Left ventricle myocardium superior (tissue), 1 donor: Measurements from ENCODE around the gene ANKRD13D. TPM values are rescaled to one million over a fixed set of nuclear protein-coding genes. Genes with fewer than 3 reads are reported as not detected.
"Not testable (repeated sequence)": the region's sequence is repeated elsewhere in the genome, so short reads cannot be mapped to it uniquely, and the experiment has no call there.

Experiments used
- ATAC-seq: fragments of 200-7000 bp; cut with Tn5 transposase; one replicate; pipeline ENCODE4 v1.9.1; 2020; ENCODE audit warnings: mild to moderate bottlenecking, moderate library complexity
- DNase-seq: peaks from one replicate; pipeline ENCODE4 v3.0.0-alpha.2; 2020
- intact Hi-C: fragments of 100-400 bp; cut with micrococcal nuclease; formaldehyde crosslinking; loops from one replicate; pipeline ENCODE4 v1.11.0; 2022
- total RNA-seq: library from RNA; stranded (reverse); fragmentation: NEBNext Ultra II Directional; extraction: Animal tissue kit (Norgen Biotek cat#: 25700); gene quantifications from one replicate; pipeline ENCODE4 v1.2.1, GENCODE V29; 2021
- donor health status: DM: no; HTN: yes; CAD: no; lungs with severe emphysema.

Gene ANKRD13D
- total RNA-seq, 1 donor from 2014 or later: 13.1 TPM

- no peak for DNase-seq
- ATAC-seq: no peak
- intact Hi-C loops: no loop called here
These were observed 22.0 kb downstream of the ANKRD13D start for GRCh38 chr11:67311051-67311555.

DNA sequence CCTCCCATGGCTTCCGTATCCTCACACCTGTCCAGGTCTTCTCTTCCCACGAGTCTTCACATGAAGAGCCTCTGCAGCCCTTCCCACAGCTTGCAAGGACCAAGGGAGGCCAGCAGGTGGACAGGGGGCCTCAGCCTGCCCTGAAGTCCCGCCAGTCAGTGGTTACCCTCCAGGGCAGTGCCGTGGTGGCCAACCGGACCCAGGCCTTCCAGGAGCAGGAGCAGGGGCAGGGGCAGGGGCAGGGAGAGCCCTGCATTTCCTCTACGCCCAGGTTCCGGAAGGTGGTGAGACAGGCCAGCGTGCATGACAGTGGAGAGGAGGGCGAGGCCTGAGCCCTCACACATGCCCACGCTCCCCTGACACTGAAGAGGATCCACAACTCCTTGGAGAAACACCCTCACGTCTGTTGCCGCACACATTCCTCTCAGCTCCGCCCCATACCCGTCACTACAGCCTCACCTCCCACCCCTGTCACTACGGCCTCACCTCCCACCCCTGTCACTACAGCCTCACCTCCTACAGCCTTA, 22.5 kb downstream of the ANKRD13D start:
- ATAC-seq (no peak), DNase-seq (no peak)
- intact Hi-C loops: no loop called here

- DNase-seq (no peak), ATAC-seq (no peak)
These were observed 23.3 kb downstream of the ANKRD13D start for GRCh38 chr11:67312187-67313021.

GRCh38 chr11:67313125-67313890, 24.2 kb downstream of the ANKRD13D start:
- intact Hi-C loops: no loop called here
- ATAC-seq (no peak), DNase-seq (no peak)

More at GRCh38 chr11:67312187-67313021, 23.3 kb downstream of the ANKRD13D start:
- intact Hi-C loops: no loop called here

DNA sequence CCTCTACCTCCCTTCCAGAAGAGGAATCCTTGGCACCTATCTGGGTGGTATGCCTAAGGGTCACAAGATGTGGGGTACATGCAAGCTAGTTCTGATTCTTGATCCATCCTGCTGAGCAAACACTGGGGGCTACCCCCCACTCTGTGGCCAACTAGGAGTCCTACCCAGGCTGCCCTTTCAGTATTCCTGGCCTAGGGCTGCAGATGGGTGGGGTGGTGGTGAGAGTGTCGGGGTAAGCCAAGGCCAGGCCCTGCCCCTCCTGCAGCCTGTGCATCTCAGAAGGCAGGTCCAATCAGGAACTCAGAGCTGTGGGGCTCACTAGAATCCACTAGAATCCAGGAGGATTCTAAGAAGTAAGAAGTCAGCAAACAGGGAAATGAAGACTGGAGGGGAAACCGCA, 25.1 kb downstream of the ANKRD13D start:
- ATAC-seq: no peak
- DNase-seq: no peak
- intact Hi-C loops: no loop called here

DNA sequence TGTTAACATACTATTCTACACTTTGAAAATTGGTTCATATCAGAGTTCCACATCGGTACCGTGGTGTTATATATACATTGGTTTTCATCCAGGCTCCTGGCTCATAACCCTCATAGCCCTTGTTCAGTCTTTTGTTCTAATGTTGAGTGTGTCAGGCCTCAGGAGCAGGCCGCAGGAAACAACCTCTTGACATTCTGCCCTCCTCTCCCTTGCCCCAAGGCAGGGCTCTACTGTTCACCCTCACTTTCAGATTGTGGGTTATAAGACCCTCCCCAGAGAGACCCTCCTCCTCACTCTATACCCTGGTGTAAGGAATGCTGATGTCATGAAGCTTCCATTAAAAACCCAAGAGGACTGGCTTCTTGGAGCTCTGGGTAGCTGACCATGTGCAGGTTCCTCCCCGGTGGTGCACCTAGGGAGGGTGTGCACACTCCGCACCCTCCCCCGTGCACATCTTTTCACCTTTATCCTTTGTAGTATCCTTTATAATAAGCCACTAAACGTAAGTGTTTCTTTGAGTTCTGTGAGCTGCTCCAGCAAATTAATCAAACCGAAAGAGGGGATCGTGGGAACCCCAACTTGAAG, 26.3 kb downstream of the ANKRD13D start:
- ATAC-seq (no peak), DNase-seq (no peak)
- intact Hi-C loops: loop anchor here (5.0 kb wide), 1 partner anchor 53 kb away; no protein-coding TSS in a partner anchor

DNA sequence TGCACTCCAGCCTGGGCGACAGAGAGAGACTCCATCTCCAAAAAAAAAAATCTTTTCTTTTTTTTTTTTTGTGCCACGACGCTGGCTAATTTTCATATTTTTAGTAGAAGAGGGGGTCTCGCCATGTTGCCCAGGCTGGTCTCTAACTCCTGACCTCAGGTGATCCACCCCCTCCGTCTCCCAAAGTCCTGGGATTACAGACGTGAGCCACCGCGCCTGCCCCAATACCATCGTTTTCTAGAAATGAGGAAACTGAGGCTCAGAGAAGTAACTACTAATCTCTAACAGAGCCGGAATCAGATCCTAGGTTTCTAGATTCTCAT, 27.7 kb downstream of the ANKRD13D start:
- ATAC-seq (no peak), DNase-seq (no peak)
- intact Hi-C loops: loop anchor here (5.0 kb wide), 1 partner anchor 55 kb away; no protein-coding TSS in a partner anchor

DNA sequence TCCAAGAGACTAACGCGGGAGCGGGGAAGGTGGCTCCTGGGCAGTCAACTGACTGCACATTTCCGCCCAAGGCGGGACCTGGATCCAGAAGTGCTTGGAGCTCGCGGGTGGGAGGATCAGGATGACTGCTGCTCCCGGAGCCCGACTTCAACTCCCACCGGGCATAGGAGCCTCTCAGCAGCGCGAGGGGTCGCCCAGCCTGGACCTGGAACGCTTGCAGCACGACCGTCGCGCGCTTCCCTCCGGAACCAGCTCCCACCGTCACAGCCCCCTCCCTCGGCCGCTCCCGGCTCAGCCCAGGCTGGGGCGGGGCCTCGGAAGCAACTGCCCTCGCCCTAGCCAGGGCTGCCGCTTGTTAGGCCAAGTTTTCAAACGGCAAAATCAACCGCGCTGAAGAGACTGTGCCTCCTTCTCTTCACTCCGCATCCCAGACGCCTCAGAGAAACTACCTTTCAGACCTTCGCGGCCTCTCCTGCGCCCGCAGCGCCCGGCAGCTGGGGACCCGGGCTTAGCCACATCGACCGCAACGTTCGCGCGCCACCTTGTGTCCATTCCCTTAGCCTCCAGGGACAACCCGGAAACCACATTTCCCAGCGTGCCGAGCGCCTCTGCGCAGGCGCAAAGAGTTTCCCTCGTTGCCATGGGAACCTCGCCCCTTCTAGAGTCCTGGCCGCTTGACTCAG, 28.2 kb downstream of the ANKRD13D start:
- peak; percentile 93 for ATAC-seq
- intact Hi-C loops: loop anchor here (5.0 kb wide), 1 partner anchor 55 kb away; no protein-coding TSS in a partner anchor
- DNase-seq: peak; percentile 97

GRCh38 chr11:67317888-67318555, 28.9 kb downstream of the ANKRD13D start:
- ATAC-seq (peak; percentile 34), DNase-seq (no peak)
- intact Hi-C loops: loop anchor here (5.0 kb wide), 1 partner anchor 56 kb away; no protein-coding TSS in a partner anchor

DNA sequence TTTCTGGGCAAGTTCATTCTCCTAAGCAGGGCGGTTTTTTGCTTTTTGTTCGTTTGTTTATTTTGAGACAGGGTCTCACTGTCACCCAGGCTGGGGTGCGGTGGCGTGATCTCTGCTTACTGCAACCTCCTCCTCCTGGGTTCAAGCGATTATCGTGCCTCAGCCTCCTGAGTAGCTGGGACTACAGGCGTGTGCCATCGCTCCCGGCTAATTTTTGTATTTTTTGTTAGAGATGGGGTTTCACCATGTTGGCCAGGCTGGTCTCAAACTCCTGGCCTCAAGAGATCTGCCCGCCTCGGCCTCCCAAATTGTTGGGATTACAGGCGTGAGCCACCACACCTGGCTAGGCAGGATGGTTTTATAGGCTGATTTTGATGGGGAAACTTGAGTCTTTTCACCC, 29.8 kb downstream of the ANKRD13D start:
- not testable (repeated sequence) for DNase-seq, ATAC-seq
- intact Hi-C loops: loop anchor here (5.0 kb wide), 1 partner anchor 57 kb away; no protein-coding TSS in a partner anchor

DNA sequence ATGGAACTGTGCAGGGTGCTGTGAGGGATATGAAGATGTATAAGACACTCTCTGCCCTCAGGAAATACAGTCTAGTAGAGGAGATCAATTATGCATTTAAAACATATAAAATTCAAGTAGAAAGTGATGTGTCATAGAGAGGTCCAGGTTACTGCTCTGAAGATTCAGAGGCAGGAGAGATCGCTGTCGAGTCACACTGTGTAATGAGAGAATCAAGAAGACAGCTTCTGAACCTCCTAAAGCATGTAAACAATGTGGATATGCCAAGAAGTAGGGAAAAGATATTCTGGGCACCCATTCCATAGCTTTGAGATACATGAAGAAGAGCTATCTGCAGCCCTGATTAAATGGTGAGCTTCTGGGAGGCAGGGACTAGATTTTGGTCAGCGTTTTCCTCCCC, 30.9 kb downstream of the ANKRD13D start:
- ATAC-seq (no peak), DNase-seq (no peak)
- intact Hi-C loops: no loop called here

DNA sequence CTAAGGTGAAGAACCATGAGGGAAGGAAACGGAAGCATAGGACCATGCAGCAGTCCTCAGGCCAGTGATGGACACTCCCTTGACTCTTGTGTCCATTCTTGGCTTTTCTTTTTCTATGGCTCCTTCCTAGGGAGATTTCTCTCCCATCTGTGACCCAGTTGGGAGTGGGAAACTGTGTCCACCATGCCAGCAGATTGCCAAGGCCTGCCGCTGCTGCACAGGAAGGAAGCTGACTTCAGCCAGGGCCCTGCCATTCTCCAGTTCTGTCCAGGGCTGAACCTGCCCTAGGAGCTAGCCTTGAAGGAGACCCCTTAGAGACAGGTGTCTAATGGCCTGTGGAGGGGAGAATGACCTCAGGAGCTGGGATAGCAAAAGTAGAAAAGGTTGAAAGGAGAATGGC, 31.6 kb downstream of the ANKRD13D start:
- ATAC-seq (no peak), DNase-seq (no peak)
- intact Hi-C loops: no loop called here

DNA sequence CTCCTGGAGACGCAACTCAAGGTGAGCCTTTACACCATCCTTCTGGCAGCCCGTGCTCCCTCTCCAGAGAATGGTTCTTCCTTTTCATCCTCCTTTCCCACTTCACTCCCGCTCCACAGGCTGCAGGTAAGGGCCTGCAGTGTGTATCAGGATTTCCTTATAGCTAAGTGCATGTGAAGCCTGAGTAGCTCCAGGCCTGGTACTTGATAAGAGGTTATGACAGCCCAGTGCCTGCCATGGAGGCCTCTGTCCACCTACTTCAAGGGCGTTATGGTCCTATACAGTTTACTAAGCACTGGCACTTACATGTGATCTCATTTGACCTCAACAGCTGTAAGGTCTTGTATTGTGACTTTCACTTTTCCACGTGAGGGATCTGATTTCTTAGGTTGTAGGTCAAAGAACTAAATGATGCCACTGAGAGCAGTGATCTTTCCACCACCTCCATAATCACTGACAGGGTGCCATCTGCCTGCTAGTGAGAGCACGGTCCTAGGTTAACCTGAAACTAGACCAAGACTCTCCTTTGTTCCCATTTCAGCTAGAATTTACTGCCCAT, 32.3 kb downstream of the ANKRD13D start:
- no peak for DNase-seq
- intact Hi-C loops: no loop called here
- no peak for ATAC-seq

DNA sequence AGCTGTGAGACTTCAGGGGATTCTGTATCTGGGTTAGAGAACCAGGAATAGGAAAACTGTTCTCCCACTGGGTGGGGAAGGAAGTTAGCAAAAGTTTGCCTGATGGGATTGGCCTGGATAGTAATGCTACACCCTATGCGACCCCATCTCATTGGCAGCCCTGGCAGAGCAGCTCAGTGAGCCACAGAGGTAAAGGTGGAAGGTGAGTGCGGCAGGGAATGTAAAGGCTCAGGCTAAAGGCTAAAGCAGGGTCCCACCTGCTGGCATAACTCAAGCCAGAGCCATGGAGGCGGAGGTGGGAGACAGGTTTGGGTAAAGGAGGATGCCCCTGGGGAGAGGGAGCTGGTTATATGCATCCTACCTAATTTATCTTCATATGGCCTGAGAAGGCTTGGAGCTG, 32.9 kb downstream of the ANKRD13D start:
- no peak for ATAC-seq
- no peak for DNase-seq
- intact Hi-C loops: no loop called here

DNA sequence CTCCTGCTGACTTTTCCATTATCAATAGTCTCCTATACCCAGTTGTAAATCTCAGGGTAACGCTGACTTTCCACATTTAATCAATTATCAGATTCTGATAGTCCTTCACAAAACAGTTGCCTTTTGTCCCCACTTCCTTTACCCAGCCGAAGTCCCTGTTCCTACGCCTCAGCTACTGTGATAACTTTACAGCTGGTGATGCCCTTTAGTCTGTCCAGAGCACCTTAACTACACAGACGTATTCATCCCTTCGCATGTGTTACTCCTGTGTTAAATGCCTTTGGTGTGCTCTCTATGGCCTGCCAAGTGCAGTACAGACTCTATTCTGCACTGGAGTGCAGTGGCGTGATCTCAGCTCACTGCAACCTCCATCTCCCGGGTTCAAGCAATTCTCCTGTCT, 34.4 kb downstream of the ANKRD13D start:
- DNase-seq: no peak
- ATAC-seq: no peak
- intact Hi-C loops: no loop called here

DNA sequence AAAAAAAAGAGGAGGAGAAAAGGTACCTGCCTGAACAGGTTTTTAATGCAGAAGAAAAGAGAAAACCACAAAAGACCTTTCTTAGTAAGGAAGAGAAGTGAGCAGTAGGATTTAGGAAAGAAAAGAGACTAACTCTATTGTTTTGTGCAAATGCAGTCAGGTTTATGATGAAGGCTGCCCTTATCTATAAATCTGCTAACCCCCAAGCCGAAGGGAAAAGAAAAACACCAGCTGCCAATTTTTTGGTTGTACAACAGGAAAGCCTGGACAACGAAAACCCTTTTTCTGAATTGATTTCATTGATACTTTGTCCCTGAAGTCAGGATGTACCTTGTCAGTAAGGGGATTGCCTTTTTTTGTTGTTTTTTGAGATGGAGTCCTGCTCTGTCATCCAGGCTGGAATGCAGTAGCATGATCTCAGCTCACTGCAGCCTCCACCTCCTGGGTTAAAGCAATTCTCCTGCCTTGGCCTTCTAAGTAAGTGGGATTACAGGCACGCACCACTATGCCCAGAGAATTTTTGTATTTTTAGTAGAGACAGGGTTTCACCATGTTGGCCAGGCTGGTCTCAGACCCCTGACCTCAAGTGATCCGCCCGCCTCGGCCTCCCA, 43.1 kb downstream of the ANKRD13D start:
- intact Hi-C loops: no loop called here
- ATAC-seq (no peak), DNase-seq (no peak)

- DNase-seq (no peak), ATAC-seq (no peak)
- intact Hi-C loops: no loop called here
These were observed 48.2 kb downstream of the ANKRD13D start for GRCh38 chr11:67337257-67337656.

DNA sequence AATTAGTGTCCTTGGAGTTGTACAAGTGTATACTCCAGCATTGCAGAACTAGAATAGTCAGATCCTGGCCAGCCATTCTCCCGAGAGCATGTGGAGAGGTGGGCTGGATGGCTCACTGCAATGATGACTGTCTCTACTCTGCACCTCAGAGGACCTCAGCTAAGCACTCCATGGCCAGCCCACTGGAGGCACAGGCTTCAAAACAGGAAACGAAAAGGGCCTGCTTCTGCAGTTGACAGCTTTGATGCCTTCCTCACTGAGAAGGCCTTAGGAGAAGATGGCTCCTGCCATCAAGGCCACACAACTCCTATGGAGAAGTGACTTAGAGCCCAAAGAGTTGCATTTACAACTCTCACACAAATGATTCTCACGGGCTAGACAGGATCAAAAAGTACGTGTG, 55.2 kb downstream of the ANKRD13D start:
- DNase-seq (no peak), ATAC-seq (no peak)
- intact Hi-C loops: no loop called here
